ENCODE results near the gene KCTD4.
"Not testable (repeated sequence)": the region's sequence is repeated elsewhere in the genome, so short reads cannot be mapped to it uniquely, and the experiment has no call there.

KCTD4 gene

GRCh38 chr13:45200701-45201232 is at the start of gene KCTD4:
TSS of gene KCTD4 (minus strand) at chr13:45201045. CDS start at chr13:45194567, 6,478 bp downstream.
- DNase-seq, result no peak

GRCh38 chr13:45249662-45250061 is 48.8 kb upstream of the KCTD4 start:
- DNase-seq, result no peak

DNA sequence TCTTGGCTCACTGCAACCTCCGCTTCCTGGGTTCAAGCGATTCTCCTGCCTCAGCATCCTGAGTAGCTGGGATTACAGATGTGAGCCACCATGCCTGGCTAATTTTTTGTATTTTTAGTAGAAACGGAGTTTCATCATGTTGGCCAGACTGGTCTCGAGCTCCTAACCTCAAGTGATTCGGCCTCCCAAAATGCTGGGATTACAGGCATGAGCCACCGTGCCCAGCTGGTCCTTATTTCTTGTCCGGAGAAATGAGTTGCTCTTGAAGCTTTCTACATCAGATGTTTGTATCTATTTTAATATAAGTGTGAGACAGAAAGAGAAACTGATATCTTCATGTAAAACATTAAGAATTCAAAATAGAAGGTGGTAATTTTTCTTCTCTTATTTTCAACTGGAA is 43.9 kb upstream of the KCTD4 start:
- DNase-seq, result not testable (repeated sequence)

DNA sequence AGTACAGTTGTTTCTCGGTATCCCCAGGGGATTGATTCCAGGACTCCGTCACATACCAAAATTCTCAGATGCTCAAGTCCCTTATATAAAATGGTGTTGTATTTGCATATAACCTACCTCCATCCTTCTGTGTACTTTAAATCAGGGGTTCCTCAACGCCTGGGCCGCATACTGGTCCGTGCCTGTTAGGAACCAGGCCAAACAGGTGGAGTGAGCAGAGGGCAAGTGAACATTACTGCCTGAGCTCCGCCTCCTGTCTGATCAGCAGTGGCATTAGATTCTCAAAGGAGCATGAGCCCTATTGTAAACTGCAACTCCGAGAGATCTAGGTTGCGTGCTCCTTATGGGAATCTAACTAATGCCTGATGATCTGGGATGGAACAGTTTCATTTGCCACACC is 42.2 kb upstream of the KCTD4 start:
- DNase-seq, result no peak

GRCh38 chr13:45242524-45242923 is 41.7 kb upstream of the KCTD4 start:
- DNase-seq, result no peak

DNA sequence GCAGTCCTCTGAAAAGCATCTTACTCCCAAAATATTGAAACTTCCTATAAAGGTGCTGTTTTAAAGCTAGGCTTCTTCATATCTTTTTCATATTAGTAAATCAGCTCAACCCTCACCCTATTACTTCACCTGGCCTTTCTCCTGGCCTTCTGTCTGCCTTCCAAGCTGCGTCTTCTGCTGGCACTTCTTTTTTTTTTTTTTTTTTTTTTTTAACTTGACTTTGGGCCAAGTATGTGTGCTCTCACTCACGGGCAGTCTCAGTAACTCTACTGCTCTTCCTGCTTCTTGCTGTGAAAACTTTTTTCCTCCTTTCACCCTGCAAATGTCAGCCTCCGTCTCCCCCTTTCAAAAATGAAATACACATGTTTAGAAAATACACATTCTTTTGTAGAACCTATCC is 41.2 kb upstream of the KCTD4 start:
- peak; percentile 74 for DNase-seq

- no peak for DNase-seq
These were observed 39.3 kb upstream of the KCTD4 start for GRCh38 chr13:45240143-45240542.

DNA sequence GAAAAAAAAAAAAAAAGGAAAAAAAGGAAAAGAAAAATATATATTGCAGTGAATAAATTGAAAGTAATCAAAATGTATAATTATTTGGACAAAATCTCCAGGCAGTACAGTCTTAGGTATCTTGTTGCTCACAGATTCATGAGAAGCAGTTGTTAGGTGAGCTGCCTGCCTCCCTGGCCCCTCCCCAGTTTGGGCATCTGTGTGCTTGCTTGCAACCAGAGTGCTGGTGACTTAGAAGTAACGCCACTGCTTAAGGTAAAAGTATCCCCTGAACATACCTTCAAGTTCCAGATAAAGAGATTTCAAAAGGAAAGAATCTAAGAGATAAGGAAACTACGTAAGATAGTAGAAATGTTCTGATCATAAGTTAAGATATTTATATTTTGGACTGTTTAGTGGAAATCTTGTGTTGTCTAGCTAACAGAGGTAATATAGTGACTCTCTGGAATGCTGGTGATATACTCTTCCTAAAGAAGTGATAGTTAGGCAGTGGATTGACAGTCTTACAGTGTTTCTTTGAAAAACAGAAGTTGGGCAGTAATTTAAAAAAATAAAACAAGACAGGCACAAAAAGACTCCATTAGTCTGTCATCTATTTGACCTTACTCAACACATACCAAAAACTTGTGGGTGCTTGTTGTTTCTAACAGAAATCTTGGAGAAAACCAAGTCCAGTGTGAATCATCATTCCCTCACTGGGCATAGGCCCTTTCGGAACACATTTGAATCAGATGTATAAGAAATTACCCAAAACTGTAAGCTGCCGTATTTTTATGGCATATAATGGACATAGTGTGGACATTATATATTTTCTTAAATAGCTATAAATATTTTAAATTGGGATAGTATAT is 38.3 kb upstream of the KCTD4 start:
- no peak for DNase-seq

DNA sequence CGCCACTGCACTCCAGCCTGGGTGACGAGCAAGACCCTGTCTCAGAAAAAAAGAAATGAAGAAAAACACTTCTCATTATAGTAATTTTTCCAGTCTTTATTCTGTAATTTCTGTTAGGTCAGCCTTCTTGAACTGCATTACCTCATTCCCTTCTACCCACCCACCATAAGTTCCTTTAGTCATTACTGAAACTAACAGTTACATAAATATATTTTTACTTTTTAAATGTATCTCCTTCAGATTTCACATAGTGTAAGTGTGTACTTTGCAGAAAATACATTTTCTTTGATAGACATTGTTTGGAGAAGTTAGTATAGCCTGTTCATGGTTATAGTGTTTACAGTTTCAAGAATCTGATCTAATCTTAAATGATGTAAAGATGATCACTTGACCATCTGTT is 31.7 kb upstream of the KCTD4 start:
- DNase-seq, result no peak

- no peak for DNase-seq
These were observed 30.9 kb upstream of the KCTD4 start for GRCh38 chr13:45231722-45232121.

GRCh38 chr13:45231305-45231704 is 30.5 kb upstream of the KCTD4 start:
- no peak for DNase-seq

DNA sequence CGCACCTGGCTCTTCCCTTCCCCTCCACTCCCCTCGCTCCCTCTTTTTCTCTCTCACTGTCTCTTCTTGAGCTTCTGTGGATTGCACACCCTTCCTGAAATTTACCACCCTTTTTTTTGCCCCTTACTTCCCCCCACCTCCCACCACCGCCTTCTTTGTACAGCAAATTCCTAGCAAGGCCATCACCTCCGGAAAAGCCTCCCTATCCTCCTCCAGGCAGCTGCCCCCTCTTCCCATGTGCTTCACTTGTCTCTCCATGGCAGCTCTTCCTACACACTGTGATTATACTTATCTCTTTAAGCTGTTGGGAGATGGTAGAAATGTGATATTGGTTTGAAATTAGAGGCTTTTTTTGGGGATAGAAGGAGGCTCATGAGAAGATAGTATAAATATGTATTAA is 28.3 kb upstream of the KCTD4 start:
- DNase-seq, result no peak

DNA sequence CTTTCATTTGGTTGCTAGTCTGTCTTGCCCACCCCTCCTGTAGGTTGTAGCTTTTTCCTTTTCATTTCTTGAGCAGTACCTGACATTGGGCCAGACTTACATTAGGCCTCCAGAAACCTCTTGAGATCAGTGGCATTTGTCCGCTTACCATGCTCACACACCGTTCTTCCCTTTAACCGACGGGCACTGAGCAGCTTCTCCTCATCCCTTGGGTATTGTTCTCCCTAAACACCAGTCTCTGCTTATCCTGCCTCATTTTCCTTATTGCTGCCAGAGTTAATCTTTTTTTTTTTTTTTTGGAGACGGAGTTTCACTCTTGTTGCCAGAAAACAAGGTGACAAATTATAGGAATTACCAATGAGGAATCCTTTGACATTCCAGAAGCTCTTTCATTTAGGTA is 27.2 kb upstream of the KCTD4 start:
- DNase-seq, result no peak

GRCh38 chr13:45226024-45226423 is 25.2 kb upstream of the KCTD4 start:
- DNase-seq, result peak; percentile 26

- DNase-seq, result no peak
These were observed 24.5 kb upstream of the KCTD4 start for GRCh38 chr13:45225370-45225769.

GRCh38 chr13:45224176-45224575 is 23.3 kb upstream of the KCTD4 start:
- no peak for DNase-seq

DNA sequence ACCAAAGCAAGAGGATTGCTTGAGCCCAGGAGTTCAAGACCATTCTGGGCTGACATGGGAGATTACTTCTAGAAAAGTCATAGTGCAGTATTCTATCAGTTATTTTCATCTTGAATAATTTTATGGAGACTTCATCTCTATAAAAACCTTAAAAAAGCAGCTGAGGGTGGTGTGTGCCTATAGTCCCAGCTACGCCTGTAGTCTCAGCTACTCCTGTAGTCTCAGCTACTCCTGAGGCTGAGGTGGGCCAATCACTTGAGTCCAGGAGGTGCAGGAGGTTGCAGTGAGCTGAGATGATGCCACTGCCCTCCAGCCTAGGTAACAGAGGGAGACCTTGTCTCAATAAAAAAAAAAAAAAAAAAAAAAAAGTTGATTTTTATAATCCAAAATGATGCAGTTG is 22.1 kb upstream of the KCTD4 start:
- DNase-seq, result no peak

GRCh38 chr13:45222516-45222915 is 21.7 kb upstream of the KCTD4 start:
- no peak for DNase-seq

GRCh38 chr13:45220403-45220802 is 19.6 kb upstream of the KCTD4 start:
- DNase-seq, result no peak

GRCh38 chr13:45219938-45220375 is 19.1 kb upstream of the KCTD4 start:
- DNase-seq, result no peak

GRCh38 chr13:45219123-45219891 is 18.5 kb upstream of the KCTD4 start:
- no peak for DNase-seq

- no peak for DNase-seq
These were observed 17.8 kb upstream of the KCTD4 start for GRCh38 chr13:45218689-45219088.

DNA sequence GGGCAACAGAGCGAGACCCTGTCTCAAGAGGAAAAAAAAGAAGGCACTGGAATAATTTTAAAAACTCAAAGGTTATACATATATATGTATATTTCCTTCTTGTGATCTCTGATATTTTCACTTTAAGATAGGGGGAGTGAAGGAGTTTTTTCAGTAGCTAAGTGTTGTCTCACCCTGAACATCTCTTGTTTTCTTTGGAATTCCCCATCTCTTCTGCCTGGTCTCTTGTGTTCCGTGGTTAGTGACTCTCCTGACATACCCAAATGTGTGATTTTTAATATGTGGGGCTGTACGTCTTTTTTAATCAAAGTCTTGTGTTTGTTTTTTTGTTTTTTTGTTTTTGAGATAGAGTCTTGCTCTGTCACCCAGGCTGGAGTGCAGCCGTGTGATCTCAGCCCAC is 15.3 kb upstream of the KCTD4 start:
- no peak for DNase-seq
